Measurements from ENCODE around the gene RASAL2.

The RASAL2 gene

DNA sequence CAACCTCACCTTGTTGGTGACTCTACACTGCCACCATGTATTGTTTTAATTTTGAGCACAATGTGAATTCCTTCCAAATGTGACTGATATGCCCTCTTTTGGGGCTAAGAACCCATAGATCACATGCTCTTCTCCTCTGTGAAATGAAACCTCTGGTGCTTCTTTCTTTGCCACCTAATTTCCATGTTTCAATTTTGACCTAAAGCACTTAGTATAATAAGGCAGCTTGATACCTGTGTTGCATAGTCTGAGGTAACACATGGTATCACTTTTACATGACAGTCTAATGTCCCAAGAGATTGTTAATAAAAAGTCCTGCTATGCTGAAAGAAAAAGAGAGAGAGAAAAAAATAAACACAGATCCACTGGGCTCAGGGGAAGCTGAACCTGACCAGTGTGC lies 378.6 kb downstream of the RASAL2 start:
- DNase-seq: no peak

- DNase-seq: no peak
Measured at GRCh38 chr1:178477373-178477772, 383.5 kb downstream of the RASAL2 start.

GRCh38 chr1:178477841-178478240 lies 383.9 kb downstream of the RASAL2 start:
- DNase-seq: no peak

DNA sequence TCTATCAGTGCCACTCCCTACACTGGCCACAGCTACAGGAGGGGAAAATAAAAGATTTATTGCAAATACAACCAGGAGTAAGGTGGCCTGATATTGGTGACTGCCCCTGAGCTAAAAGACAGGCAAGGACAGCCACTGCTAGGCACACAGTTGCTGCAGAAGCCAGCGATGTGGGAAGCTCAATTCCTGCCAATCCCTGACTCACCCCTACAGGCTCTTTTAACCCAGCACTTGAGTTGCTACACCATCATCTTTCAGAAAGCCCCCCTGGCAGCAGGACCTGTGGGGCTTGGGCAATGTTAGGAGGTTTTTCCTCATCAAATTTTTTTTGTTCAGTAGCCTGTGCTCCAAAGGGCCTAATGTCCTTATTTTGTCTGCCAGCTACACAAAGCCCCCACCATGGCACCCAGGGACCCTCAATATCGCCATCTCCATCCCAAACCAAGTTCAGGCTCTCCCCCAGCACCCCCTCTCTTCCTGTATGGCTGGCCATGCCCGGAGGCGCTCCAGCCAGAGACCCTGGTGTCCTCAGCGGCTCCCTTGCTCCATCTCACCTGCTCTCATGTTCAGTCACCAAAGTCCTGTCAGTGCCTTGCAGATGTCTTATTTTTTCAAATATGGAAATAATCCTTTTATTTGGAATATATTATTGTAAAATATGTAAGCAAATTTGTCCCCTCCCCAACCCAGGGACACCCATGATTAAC lies 389.5 kb downstream of the RASAL2 start:
- DNase-seq: no peak

GRCh38 chr1:178484698-178485225 lies 390.9 kb downstream of the RASAL2 start:
- DNase-seq: no peak

GRCh38 chr1:178485541-178485981 lies 391.7 kb downstream of the RASAL2 start:
- no peak for DNase-seq

DNA sequence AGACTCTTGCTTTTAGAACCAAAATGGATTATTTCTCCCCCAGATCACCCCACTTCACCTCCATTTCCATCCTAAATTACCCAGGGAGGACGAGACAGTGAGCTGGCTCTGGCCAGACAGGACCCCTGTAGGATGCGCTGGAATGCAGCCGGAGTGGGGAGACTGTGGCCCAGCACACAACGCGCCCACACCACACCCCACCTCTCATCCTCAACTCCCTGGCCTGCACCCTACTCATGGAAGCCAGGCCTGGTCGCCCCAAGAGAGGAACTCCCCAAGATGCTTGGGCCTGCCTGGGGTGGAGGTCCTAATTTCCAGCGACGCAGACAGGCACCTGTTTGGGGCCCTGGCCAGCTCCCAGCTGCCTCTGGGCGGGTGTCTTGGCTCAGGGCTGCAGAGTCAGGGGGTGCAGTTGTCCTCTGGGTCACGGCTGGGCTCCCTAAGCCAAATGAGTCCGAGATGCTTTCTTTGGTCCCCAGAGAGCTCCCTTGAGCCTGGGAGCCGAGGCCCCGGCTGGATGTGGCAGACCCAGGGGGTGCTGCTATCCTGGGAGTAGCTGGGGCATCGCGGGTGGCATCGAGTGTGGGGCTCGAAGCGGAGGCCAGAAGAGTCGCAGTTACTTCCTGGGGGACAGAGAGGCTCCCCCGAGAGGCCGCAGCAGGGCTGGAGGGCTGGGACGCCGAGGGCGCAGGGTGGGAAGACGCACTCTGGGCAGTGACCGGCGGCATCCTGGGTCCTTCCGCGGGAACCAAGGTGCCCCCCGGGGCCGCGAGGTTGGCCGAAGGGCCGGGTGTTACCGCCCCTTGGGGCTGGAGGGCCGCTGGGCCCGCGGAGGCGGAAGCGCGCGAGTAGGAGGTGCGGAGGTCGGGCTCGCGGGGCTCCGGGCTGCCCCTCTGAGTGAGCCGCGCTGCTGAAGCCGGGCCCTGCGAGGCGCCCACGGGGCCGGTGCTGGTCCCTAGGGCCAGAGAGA lies 392.5 kb downstream of the RASAL2 start:
- DNase-seq: no peak

DNA sequence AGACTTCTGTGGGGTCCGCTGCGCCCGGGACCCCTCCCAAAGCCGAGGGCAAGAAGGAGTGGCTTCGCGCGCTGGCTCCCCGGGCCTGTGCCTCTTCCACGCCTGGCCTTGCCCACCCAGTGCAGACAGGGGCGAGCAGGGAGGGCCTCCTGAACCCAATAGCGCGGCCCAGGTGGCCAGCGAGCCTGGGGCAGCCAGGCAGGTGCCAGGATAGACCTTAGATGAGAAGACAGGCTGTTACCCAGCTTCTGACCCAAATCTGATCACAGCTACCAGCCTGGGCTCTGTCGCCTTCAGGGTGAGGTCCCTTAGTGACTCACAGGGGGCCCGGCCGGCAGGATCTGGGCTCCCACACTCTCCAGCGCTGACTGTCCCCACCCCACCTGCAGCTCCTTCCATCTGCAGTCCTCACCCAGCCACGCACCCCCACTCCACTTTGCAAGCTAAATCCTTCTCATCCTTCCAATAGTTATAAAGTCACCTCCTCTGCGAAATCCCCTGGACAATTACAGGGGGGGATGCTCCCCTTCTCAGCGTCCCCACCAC lies 393.2 kb downstream of the RASAL2 start:
- DNase-seq: no peak

GRCh38 chr1:178488393-178488792 lies 394.5 kb downstream of the RASAL2 start:
- no peak for DNase-seq

DNA sequence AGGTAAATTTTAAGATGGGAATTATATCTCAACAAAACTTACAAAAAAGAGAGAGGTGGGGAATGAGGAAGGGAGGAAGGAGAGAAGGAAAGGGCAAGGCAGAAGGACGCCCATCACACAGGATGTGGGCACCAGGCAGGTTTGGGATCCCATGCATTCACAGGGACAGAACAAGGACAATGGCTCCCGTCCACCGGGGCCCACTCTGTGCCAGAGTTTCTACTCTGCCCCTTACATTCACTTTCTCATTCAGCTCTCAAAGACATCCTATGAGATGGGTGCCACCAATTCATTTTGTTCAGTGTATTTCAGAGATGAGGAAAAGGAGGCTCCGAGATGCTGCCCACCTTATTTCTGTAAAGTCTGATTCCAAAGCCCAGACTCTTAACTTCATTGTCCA lies 395.5 kb downstream of the RASAL2 start:
- no peak for DNase-seq

DNA sequence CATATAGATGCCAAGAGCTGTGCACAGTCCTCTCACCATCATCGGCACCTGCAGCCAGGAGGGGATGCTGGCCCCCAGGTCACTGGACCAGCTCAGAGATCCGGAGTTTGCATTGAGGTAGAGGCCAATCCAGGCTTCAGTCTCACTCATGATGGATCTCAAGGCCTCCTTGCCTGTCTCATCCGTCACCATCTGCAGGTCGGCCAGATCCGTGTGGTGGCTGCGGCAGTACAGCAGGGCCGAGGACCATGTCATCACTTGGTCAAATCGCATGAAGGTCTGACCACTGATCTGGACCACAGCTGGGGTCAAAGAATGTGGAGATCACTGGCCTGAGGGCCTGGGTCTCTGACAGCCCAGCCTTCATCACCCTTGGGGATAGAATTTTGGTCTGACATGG lies 396.2 kb downstream of the RASAL2 start:
- no peak for DNase-seq

DNA sequence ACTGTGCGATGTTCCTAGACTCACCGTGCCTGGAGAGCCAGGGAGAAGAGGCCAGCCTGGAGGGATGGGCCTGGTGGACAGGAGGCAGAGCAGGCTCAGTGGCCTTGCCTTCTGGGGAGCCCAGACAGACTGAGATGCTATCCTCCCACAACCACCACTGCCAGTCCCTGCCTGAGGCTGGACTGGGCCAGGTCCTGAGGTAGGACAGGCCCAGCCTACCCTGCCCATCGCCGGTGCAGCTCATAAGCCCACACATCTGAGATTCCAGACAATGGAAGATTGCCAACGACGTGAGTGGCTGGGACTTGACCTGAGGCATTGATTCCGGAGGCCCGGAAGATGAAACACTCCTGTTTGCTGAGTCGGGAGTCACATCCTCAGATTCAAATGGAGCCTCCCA lies 397.1 kb downstream of the RASAL2 start:
- DNase-seq: no peak

- DNase-seq: no peak
Measured at GRCh38 chr1:178491721-178492120, 397.8 kb downstream of the RASAL2 start.

DNA sequence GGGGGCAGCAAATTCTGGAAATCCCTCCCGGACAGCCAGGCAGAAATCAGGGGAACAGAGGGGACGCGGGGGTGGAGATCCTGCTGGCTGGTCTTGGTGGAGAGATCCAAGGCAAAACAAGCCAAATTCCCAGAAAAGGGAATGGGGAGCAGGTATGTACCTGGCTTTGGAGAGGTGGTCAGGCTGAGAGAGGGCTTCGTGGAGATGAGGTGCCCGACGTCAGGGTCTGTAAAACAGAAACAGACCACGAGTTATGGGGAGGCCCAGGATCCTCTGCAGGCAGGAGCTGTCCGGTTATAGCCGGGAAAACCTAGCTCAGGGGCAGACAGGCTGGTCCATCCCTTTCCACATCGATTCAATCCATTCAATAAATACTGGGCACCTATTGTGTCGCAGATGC lies 398.4 kb downstream of the RASAL2 start:
- DNase-seq: no peak

GRCh38 chr1:178493301-178493741 lies 399.4 kb downstream of the RASAL2 start:
- DNase-seq: no peak

DNA sequence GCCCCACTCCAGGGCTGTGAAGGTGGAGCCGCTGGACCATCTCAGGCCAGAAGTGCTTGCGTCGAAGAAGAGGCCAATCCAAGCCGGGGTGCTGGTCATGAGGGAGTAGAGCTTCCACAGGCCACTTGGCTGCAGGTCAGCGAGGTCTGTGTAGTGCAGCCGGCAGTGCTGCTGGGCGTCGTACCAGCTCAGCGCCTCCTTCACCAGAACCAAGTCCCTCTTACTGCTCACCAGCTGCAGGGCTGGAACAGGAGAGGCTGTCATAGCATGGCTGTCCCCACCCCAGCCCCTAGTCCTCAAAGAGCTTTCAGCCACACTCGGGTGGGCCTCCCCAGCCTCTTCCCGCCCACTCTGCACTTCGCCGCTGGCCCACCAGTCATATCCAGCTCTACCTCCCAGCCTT lies 400.7 kb downstream of the RASAL2 start:
- no peak for DNase-seq

- no peak for DNase-seq
Measured at GRCh38 chr1:178495158-178495557, 401.3 kb downstream of the RASAL2 start.

DNA sequence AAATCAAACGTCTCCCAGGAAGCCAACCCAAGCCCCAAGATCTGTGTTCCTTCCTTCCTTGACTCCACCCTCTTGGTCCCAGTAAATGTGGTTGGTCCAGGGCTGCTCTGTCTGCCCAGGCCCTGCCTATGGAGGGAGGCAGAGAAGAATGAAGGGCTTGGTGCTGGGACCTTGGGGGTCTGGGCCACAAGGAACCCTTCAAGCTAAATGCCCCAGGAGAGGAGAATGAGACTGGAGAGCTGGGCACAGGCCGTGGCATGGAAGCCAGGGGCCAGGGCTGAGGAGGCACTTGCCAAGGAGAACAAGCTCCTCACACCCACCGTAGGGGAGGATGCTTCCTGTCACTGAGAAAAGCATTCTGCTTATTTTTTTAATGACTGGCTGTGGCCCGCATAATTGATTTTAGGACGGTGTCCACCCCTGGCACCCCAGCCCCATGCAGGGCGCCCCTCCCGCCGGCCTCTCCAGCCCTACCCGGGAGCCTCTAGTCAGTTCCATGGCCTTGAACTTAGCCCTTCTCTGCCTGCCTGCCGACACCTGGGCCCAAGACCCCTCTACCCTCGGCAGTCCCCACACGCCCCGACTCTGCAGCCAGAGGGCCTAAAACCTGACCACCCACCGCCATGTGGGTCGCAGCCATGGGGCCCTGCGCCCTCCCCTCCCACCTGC lies 402.0 kb downstream of the RASAL2 start:
- no peak for DNase-seq

DNA sequence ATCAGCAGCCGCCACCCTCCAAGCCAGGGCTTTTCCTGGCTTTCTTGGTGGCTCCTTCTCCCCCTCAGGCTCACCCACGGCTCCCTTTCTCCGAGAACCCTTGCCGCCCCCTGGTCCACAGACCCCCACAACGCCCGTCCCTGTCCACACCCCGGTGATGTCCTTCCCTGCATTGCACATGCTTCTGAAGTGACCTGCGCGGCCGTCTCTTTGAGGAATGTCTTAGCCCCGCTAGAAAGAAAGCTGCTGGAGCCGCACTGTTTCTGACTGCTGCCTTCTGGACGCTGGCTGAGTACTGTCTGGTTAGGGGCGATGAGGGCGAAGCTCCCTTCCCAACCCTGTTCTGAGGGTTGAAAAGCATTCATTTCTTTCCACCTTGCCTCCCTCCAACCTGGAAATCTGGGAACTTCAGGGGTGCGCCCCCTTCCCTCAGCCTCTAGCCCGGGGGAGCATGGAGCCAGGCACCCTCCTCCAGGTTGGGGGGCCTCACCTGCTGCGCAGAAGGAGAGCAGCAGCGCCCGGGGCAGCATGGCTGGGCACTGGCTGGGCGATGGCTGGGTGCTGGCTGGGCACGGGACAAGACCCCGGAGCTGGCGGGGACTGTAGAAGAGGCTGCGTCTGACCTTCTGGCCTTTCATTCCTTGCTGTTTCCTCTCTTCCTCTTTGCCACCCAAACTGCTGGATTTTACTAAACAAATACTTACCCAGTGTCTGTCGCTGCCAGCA lies 402.7 kb downstream of the RASAL2 start, which contains the start of gene CLEC20A:
CLEC20A (minus strand) TSS at position 555 of the 726 bp plus-strand sequence; CDS start at position 530, 25 bp downstream.
- DNase-seq: no peak

DNA sequence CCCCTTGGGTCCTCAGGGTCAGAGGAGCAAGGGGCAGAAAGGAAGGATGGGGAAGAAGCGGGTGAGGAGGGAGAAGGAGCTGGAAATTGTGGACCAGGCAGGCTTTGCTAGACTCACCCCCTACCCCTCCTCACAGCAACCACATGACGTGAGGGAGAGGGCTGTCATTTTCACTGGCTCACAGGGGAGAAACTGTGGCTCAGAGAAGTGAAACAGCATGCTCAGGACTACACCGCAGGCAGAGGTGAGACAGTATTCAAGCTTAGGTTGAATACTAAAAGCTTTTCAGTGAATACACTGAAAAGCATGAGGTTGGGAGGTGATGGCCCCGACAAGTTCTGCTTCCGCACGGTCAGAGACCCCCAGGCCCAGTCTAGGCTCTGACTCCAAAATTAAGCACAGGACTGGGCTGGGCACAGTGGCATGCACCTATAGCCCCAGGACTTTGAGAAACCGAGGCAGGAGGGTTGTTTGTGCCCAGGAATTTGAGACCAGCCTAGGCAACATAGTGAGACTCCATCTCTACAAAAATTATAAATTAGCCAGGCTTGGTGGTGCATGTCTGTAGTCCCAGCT lies 404.1 kb downstream of the RASAL2 start:
- no peak for DNase-seq

DNA sequence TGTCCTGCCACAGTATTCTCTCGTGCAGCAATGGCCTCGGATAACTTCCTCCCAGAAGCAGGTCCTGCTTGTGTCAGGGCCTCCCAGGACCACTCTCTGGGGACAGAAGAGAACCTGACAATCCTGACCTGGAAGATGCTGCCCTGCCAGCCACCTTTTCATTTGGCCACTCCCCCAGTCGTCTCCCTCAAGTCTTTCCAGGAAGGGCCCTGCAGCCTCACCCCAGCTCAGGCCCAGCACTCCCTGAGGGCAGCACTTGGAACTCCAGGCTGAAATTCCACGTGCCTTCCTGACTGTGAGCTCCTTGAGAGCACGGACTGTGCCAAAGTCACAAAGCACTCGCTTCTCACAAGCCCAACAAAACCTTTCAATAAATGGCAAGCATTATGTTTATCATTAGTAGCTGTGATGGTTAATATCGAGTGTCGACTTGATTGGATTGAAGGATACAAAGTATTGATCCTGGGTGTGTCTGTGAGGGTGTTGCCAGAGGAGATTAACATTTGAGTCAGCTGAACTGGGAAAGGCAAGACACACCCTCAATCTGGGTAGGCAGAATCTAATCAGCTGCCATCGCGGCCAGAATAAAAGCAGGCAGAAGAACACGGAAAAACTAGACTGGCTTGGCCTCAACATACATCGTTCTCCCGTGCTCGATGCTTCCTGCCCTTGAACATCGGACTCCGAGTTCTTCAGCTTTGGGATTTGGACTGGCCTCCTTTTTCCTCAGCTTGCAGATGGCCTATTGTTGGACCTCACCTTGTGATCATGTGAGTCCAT lies 405.2 kb downstream of the RASAL2 start:
- no peak for DNase-seq

All from NCI-H1930 (cell line).